Mesenchymal stem cell (in vitro differentiated cells and primary cell): ENCODE measurements around the gene ARHGAP6.

Experiments used
- DNase-seq: peaks from one replicate; pipeline ENCODE4 v3.0.0-alpha.2; 2013
- H2AFZ ChIP-seq: one replicate; pipeline ENCODE4 v1.6.1; 2013; ENCODE audit warnings: low read depth, mild to moderate bottlenecking, control low read depth, inconsistent platforms, low read length, moderate library complexity
- H2AK5ac ChIP-seq: 2 replicates; pipeline ENCODE4 v1.6.1; 2013; ENCODE audit warnings: low read length, moderate library complexity, mild to moderate bottlenecking, inconsistent platforms; ENCODE audit not compliant: severe bottlenecking
- H2BK120ac ChIP-seq: one replicate; pipeline ENCODE4 v1.6.1; 2013; ENCODE audit warnings: low read depth, mild to moderate bottlenecking, inconsistent platforms, low read length, moderate library complexity
- H2BK12ac ChIP-seq, 2 experiments: one replicate each; pipeline ENCODE4 v1.6.1; 2013; ENCODE audit warnings: inconsistent platforms in 2 of 2, low read length in 2 of 2, mild to moderate bottlenecking in 2 of 2, moderate library complexity in 2 of 2, control low read depth in 1 of 2
- H2BK15ac ChIP-seq: one replicate; pipeline ENCODE4 v1.6.1; 2013; ENCODE audit warnings: mild to moderate bottlenecking, low read depth, inconsistent platforms; ENCODE audit not compliant: poor library complexity, severe bottlenecking
- H2BK5ac ChIP-seq: 2 replicates; pipeline ENCODE4 v1.6.1; 2013; ENCODE audit warnings: low read depth, mild to moderate bottlenecking, low read length, control low read depth, inconsistent platforms; ENCODE audit not compliant: poor library complexity, severe bottlenecking
- H3K14ac ChIP-seq, 2 experiments: one replicate each; pipeline ENCODE4 v1.6.1; 2013; ENCODE audit warnings: inconsistent platforms in 2 of 2, low read length in 2 of 2, control low read depth in 1 of 2, mild to moderate bottlenecking in 1 of 2, moderate library complexity in 1 of 2
- H3K18ac ChIP-seq, 2 experiments: one replicate each; pipeline ENCODE4 v1.6.1; 2013; ENCODE audit warnings: inconsistent platforms in 2 of 2, low read length in 2 of 2, control low read depth in 1 of 2, low read depth in 1 of 2, mild to moderate bottlenecking in 1 of 2
- H3K23ac ChIP-seq, 2 experiments: one replicate each; pipeline ENCODE4 v1.6.1; 2013; ENCODE audit warnings: inconsistent platforms in 2 of 2, low read length in 2 of 2, mild to moderate bottlenecking in 2 of 2, moderate library complexity in 2 of 2, control low read depth in 1 of 2
- H3K27ac ChIP-seq: 2 replicates; pipeline ENCODE4 v1.5.1; 2013; ENCODE audit warnings: mild to moderate bottlenecking, moderate library complexity, low read length, control low read depth, inconsistent platforms; ENCODE audit not compliant: poor library complexity, severe bottlenecking
- H3K27me3 ChIP-seq, 2 experiments: 2 replicates each; pipeline versions ENCODE4 v1.6.1 to v1.7.0; 2013; ENCODE audit warnings: low read length in 2 of 2, mild to moderate bottlenecking in 2 of 2, moderate library complexity in 2 of 2, control low read depth in 1 of 2, inconsistent platforms in 1 of 2; ENCODE audit not compliant: control insufficient read depth in 1 of 2, insufficient read depth in 1 of 2
- H3K36me3 ChIP-seq, 2 experiments: 2 replicates each; pipeline versions ENCODE4 v1.6.1 to v1.7.0; 2013; ENCODE audit warnings: low read length in 2 of 2, control low read depth in 1 of 2, inconsistent platforms in 1 of 2, low read depth in 1 of 2, mild to moderate bottlenecking in 1 of 2; ENCODE audit not compliant: insufficient read depth in 2 of 2, control insufficient read depth in 1 of 2
- H3K4ac ChIP-seq, 2 experiments: one replicate each; pipeline ENCODE4 v1.6.1; 2013; ENCODE audit warnings: inconsistent platforms in 2 of 2, low read length in 2 of 2, mild to moderate bottlenecking in 2 of 2, moderate library complexity in 2 of 2, control low read depth in 1 of 2, low read depth in 1 of 2
- H3K4me1 ChIP-seq: 2 replicates; pipeline ENCODE4 v1.6.1; 2013; ENCODE audit warnings: low read depth, low read length, control low read depth; ENCODE audit not compliant: control insufficient read depth, insufficient read depth
- H3K4me2 ChIP-seq: 2 replicates; pipeline ENCODE4 v1.6.1; 2013; ENCODE audit warnings: low read length, mild to moderate bottlenecking, inconsistent platforms; ENCODE audit not compliant: poor library complexity, severe bottlenecking
- H3K4me3 ChIP-seq, 2 experiments: 2 replicates each; pipeline versions ENCODE4 v1.5.1 to v1.7.0; 2013; ENCODE audit warnings: low read length in 2 of 2, mild to moderate bottlenecking in 2 of 2, control low read depth in 1 of 2, low read depth in 1 of 2; ENCODE audit not compliant: insufficient read depth in 1 of 2
- H3K79me1 ChIP-seq: replicated peaks from 2 replicates; pipeline ENCODE4 v1.6.1; 2013; ENCODE audit warnings: mild to moderate bottlenecking, control low read depth, low read length, inconsistent platforms; ENCODE audit not compliant: poor library complexity, severe bottlenecking
- H3K9ac ChIP-seq: 2 replicates; pipeline ENCODE4 v1.7.0; 2013; ENCODE audit warnings: mild to moderate bottlenecking, low read length, moderate library complexity
- H3K9me3 ChIP-seq: 2 replicates; pipeline ENCODE4 v1.7.0; 2013; ENCODE audit warnings: mild to moderate bottlenecking, low read length; ENCODE audit not compliant: control insufficient read depth
- H4K8ac ChIP-seq: one replicate; pipeline ENCODE4 v1.6.1; 2013; ENCODE audit warnings: inconsistent platforms, mild to moderate bottlenecking, low read length, moderate library complexity
- H4K91ac ChIP-seq: one replicate; pipeline ENCODE4 v1.6.1; 2013; ENCODE audit warnings: mild to moderate bottlenecking, low read length, inconsistent platforms
- WGBS: methylation state at CpG from one replicate; pipeline ENCODE4 v1.1.7; 2013; ENCODE audit warnings: mixed read lengths; 5-methylcytosine and 5-hydroxymethylcytosine counted together

The ARHGAP6 gene

DNA sequence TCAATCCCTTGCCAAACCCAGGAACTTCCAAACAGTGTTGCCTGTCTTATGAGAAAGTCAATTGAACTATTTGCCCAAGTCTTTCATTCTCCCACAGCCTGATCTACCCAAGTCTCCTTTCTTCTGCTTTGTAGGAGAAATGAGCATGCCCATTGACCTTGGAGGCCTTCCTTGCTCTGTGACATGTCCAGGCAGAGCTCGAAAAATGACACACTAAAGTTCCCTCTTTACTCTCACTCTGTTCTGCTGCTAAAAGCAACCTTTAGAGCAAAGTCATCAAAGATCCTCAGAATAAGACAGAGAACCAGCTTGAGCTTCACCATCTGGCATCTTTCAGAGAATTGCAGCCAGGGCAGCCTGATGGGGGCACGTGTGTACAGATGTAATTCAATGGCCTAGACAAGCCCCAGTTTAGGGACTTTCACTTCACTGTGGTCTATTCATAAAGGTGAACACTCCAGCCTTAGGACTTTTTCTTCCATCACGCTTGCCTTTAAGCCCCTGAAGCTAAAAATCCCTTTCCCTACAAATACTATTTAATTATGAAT, 236.1 kb downstream of the ARHGAP6 start:
- Histone ChIP-seq H2BK5ac (no peak overlapping the region), H3K4me2 (no peak overlapping the region), H3K9me3 (no peaks in the 10 kb centered on the region), H2BK12ac (peak overlapping the region in 1 of 2 experiments; percentile 63), H2AFZ (no peak overlapping the region), H2AK5ac (no peak overlapping the region), H2BK15ac (no peak overlapping the region), H3K79me1 (peaks cover 1% of the 10 kb centered on the region), H3K4ac (no peak overlapping the region), H3K18ac (peak overlapping the region in 1 of 2 experiments; percentile 12), H3K4me1 (peaks cover 6% of the 10 kb centered on the region), H3K36me3 (no peaks in the 10 kb centered on the region), H4K8ac (peak overlapping the region; percentile 23), H3K27ac (no peak overlapping the region), H3K14ac (no peak overlapping the region), H4K91ac (peak overlapping the region; percentile 50), H3K9ac (no peak overlapping the region), H2BK120ac (no peak overlapping the region), H3K23ac (no peak overlapping the region), H3K4me3 (no peak overlapping the region), H3K27me3 (no peaks in the 10 kb centered on the region)
- 59% methylated on average over 2 of the region's 3 CpGs for WGBS
- no peak for DNase-seq

DNA sequence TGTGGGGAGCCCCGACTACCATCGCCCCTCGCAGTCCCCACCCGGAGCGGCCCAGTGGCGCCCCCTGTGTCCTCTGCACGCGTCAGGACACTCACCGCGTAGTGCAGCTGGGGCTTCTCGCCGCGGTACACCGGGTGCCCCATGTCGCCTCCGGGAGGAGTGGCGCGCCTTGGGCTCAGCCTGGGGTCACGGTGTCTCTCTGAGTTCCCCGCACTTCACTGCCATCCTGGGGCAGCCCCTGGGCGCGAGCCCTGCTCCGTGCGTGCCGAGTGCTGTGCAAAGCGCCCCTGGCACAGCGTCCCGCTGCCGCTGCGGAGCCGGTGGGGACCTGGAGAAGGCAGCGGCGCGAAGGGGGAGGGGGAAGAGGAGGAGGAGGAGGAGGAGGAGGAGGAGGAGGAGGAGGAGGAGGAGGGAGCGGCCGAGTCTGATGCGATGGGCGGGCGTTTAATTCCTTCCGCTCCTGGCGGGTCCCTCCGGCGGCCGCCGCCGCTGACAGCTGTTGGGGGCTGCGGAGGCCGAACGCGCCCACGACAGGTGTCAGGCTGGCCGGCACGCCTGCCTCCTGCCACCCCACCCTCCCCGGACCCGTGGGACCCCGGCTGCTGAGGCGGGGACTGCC, 238.2 kb downstream of the ARHGAP6 start:
- H3K14ac ChIP-seq = peak overlapping the region in 1 of 2 experiments; percentile 68
- H3K9ac ChIP-seq = peak overlapping the region; percentile 91
- 2% methylated on average over 34 of the region's 57 CpGs for WGBS
- peak overlapping the region; percentile 75 for H4K8ac ChIP-seq
- H3K9me3 ChIP-seq = no peaks in the 10 kb centered on the region
- H3K4me3 ChIP-seq = peak overlapping the region; percentile 63 to 83
- H3K4me1 ChIP-seq = peaks cover 6% of the 10 kb centered on the region
- peaks cover under 1% of the 10 kb centered on the region for H3K79me1 ChIP-seq
- peak overlapping the region; percentile 89 for H3K4me2 ChIP-seq
- H4K91ac ChIP-seq = peak overlapping the region; percentile 75
- H2BK15ac ChIP-seq = no peak overlapping the region
- H2BK12ac ChIP-seq = peak overlapping the region in 1 of 2 experiments; percentile 96
- peak overlapping the region in 1 of 2 experiments; percentile 52 for H3K23ac ChIP-seq
- no peak for DNase-seq
- no peaks in the 10 kb centered on the region for H3K36me3 ChIP-seq
- no peak overlapping the region for H3K27ac ChIP-seq
- H2AFZ ChIP-seq = no peak overlapping the region
- no peak overlapping the region for H2AK5ac ChIP-seq
- H3K18ac ChIP-seq = peak overlapping the region; percentile 61 to 79
- H3K4ac ChIP-seq = peak overlapping the region in 1 of 2 experiments; percentile 64
- H3K27me3 ChIP-seq = no peaks in the 10 kb centered on the region
- no peak overlapping the region for H2BK120ac ChIP-seq
- H2BK5ac ChIP-seq = no peak overlapping the region

DNA sequence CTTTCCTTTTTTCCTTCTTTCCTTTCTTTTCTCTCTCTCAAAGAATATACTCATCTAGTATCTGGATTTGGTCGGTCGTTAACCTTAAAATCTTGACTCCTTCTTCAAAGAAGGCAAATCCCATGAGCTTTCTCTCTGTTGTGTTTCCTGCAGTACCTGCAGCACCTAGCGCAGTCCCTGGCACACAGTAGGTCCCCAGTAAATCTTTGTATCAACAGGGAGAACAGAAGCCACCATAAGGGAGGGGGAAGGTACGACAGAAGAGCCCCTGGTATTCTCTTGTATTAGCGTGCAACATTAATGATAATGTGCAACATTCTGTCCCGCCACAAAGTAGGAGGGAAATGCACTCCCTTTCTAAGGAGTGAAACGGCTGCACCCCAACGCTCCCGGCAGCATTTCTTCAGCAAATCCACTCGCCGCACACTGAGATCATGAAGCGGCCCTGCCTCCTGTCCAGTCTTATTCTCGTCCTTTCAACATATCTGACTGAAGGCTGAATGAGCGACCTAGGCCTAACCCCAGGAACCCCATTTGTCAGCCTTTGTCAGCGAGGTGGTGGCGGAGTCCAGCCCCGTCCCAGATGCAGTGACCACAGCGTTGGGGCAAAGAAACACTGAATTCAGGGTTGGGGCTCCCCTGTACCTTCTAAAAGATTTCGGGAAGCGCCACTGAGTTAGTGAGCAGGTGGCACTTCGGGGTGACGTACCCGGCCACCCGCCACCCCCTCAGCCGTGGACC, 238.8 kb downstream of the ARHGAP6 start:
- H3K18ac ChIP-seq = peak overlapping the region in 1 of 2 experiments; percentile 61
- no peak overlapping the region for H2BK5ac ChIP-seq
- H2BK12ac ChIP-seq = peak overlapping the region in 1 of 2 experiments; percentile 96
- H3K23ac ChIP-seq = peak overlapping the region in 1 of 2 experiments; percentile 52
- H4K8ac ChIP-seq = no peak overlapping the region
- H3K27me3 ChIP-seq = no peaks in the 10 kb centered on the region
- no peaks in the 10 kb centered on the region for H3K36me3 ChIP-seq
- WGBS = 42% methylated on average over 21 of the region's 25 CpGs
- DNase-seq = no peak
- H3K9ac ChIP-seq = peak overlapping the region; percentile 91
- no peak overlapping the region for H3K27ac ChIP-seq
- H3K4me1 ChIP-seq = peaks cover 6% of the 10 kb centered on the region
- peak overlapping the region; percentile 49 for H2BK120ac ChIP-seq
- H4K91ac ChIP-seq = peak overlapping the region; percentile 39
- peak overlapping the region; percentile 63 to 83 for H3K4me3 ChIP-seq
- H3K14ac ChIP-seq = peak overlapping the region in 1 of 2 experiments; percentile 68
- no peaks in the 10 kb centered on the region for H3K79me1 ChIP-seq
- no peak overlapping the region for H2AFZ ChIP-seq
- no peak overlapping the region for H2AK5ac ChIP-seq
- peak overlapping the region; percentile 89 for H3K4me2 ChIP-seq
- H3K9me3 ChIP-seq = no peaks in the 10 kb centered on the region
- no peak overlapping the region for H2BK15ac ChIP-seq
- H3K4ac ChIP-seq = peak overlapping the region; percentile 64 to 67
